NB4 (cell line): ENCODE measurements around the gene ZNF697.

Source experiments
- CTCF ChIP-seq: IDR thresholded peaks from one replicate; pipeline ENCODE4 v1.5.1; 2012; ENCODE audit warnings: low read depth, low read length
- MAX ChIP-seq: IDR thresholded peaks from 2 replicates; pipeline ENCODE4 v1.6.1; 2011; ENCODE audit warnings: low read depth, low read length
- POLR2A ChIP-seq: IDR thresholded peaks from 2 replicates; pipeline ENCODE4 v1.6.1; 2011; ENCODE audit warnings: mild to moderate bottlenecking; ENCODE audit not compliant: insufficient read length; ENCODE audit errors: extremely low read depth

- no peak for TF ChIP-seq CTCF
- TF ChIP-seq POLR2A = no peak
- TF ChIP-seq MAX = no peak
Observed at GRCh38 chr1:119631433-119632102, 16.5 kb downstream of the ZNF697 start.
